ENCODE data around the gene SELPLG. TPM values are rescaled to one million over a fixed set of nuclear protein-coding genes. Genes with fewer than 3 reads are reported as not detected.

The SELPLG gene
- total and polyA plus RNA-seq, 2 experiments from 2014 or later = 0.37 to 1.5 TPM

DNA sequence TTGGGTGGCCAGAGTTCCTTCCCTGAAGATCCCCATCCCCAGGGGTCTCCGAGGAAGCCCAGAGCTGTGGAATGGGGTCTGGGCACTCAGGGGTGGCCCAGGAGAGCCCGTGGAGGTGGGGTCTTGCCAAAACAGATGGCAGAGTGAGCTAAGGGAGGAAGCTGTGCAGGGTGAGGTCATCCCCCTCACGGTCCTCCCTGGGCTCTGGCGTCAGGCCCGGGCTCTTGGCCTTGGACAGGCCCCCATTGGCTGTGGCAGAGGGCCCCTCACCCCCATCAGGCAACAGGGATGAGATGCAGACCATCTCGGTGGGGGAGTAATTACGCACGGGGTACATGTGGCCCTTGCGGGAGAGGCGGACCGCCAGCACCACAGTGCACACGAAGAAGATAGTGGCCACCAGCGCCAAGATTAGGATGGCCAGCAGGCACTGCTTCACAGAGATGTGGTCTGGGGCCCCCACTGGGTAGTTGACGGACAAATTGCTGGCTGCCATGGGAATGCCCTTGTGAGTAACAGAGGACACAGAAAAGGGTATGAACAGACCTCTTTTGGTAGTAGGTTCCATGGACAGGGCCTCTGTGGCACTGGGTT, 10.7 kb downstream of the SELPLG start:
- Histone ChIP-seq H3K4me1 (ENCODE audit: insufficient read depth) (peaks cover 3% of the 10 kb centered on the region), H3K4me3 (no peak overlapping the region), H4K20me1 (ENCODE audit: insufficient read depth, poor library complexity, severe bottlenecking) (no peaks in the 10 kb centered on the region), H3K36me3 (replicated peaks; ENCODE audit: insufficient read depth, low read depth) (no peaks in the 10 kb centered on the region), H3K79me2 (no peaks in the 10 kb centered on the region), H3K4me2 (no peak overlapping the region), H3K27me3 (no peaks in the 10 kb centered on the region), H3K9me3 (ENCODE audit: low read depth) (no peaks in the 10 kb centered on the region), H3K9me2 (replicated peaks; ENCODE audit: insufficient read depth) (no peaks in the 10 kb centered on the region), H3K27ac (no peak overlapping the region), H2AFZ (no peak overlapping the region)
- no peak for DNase-seq (ENCODE audit: low spot score)
- TF ChIP-seq EZH2phosphoT487 (IDR thresholded peaks at IDR 0.05; ENCODE audit: low read depth, severe bottlenecking, unreplicated experiment) (no peak), EZH2 (IDR thresholded peaks at IDR 0.05; ENCODE audit: borderline replicate concordance) (no peak)
- TF ChIP-seq, protein P1, sequence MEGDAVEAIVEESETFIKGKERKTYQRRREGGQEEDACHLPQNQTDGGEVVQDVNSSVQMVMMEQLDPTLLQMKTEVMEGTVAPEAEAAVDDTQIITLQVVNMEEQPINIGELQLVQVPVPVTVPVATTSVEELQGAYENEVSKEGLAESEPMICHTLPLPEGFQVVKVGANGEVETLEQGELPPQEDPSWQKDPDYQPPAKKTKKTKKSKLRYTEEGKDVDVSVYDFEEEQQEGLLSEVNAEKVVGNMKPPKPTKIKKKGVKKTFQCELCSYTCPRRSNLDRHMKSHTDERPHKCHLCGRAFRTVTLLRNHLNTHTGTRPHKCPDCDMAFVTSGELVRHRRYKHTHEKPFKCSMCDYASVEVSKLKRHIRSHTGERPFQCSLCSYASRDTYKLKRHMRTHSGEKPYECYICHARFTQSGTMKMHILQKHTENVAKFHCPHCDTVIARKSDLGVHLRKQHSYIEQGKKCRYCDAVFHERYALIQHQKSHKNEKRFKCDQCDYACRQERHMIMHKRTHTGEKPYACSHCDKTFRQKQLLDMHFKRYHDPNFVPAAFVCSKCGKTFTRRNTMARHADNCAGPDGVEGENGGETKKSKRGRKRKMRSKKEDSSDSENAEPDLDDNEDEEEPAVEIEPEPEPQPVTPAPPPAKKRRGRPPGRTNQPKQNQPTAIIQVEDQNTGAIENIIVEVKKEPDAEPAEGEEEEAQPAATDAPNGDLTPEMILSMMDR (IDR thresholded peaks at IDR 0.05; ENCODE audit: poor library complexity) = no peak
- WGBS (ENCODE audit: low lambda C conversion rate, missing lambda C conversion rate) = 94% methylated on average over 14 of the region's 14 CpGs

DNA sequence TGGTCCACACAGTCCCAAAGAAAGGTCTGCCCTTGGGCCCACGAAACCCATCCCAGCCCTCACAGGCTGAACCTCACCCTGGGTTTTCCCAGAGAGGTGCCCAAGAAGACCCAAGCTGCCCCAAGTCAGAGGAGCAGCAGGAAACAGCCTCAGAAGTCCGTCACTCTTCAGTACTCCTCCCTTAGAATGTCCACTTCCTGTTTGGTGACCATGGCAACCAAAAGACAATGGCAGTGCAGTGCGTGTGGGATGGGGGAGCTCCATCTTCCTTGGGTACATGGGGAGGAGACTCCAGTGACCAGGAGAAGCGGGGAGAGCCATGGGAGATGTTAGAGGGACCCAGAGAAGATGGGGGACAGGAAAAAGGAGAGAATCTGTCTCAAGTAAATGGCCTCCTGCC, 11.3 kb downstream of the SELPLG start:
- Histone ChIP-seq H3K36me3 (replicated peaks; ENCODE audit: insufficient read depth, low read depth) (no peaks in the 10 kb centered on the region), H3K79me2 (no peaks in the 10 kb centered on the region), H2AFZ (no peak overlapping the region), H3K4me2 (no peak overlapping the region), H3K9me3 (ENCODE audit: low read depth) (no peaks in the 10 kb centered on the region), H3K9me2 (replicated peaks; ENCODE audit: insufficient read depth) (no peaks in the 10 kb centered on the region), H3K4me3 (no peak overlapping the region), H4K20me1 (ENCODE audit: insufficient read depth, poor library complexity, severe bottlenecking) (no peaks in the 10 kb centered on the region), H3K27me3 (no peaks in the 10 kb centered on the region), H3K27ac (no peak overlapping the region), H3K4me1 (ENCODE audit: insufficient read depth) (no peaks in the 10 kb centered on the region)
- DNase-seq (ENCODE audit: low spot score) = no peak
- 62% methylated on average over 4 of the region's 4 CpGs for WGBS (ENCODE audit: low lambda C conversion rate, missing lambda C conversion rate)
- TF ChIP-seq EZH2 (IDR thresholded peaks at IDR 0.05; ENCODE audit: borderline replicate concordance) = no peak
- TF ChIP-seq, protein P1 (IDR thresholded peaks at IDR 0.05; ENCODE audit: poor library complexity) = no peak
- TF ChIP-seq EZH2phosphoT487 (IDR thresholded peaks at IDR 0.05; ENCODE audit: low read depth, severe bottlenecking, unreplicated experiment) = no peak

DNA sequence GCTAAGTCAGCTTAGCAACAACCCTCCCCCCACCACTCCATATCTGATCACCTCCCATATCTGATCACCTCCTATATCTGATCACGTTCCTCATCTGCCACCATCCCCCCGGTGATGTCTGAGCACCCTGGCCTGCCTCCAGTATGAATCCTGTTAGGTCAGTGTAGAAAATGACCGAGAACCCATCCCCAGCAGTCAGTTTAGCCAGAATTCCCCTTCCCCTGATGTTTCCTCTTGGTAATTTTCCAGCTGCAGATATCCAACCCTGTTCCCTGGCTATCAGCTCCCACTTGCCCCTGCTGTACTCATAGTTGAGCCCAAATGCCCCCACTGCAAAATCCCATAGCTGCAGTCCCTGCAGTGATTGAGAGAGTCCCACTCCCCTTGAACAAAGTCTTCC, 12.5 kb downstream of the SELPLG start:
- H2AFZ ChIP-seq = no peak overlapping the region
- no peak overlapping the region for H3K4me2 ChIP-seq
- no peaks in the 10 kb centered on the region for H3K9me2 ChIP-seq (replicated peaks; ENCODE audit: insufficient read depth)
- H4K20me1 ChIP-seq (ENCODE audit: insufficient read depth, poor library complexity, severe bottlenecking) = no peaks in the 10 kb centered on the region
- WGBS (ENCODE audit: low lambda C conversion rate, missing lambda C conversion rate) = 80% methylated on average over 3 of the region's 3 CpGs
- H3K9me3 ChIP-seq (ENCODE audit: low read depth) = no peaks in the 10 kb centered on the region
- H3K79me2 ChIP-seq = no peaks in the 10 kb centered on the region
- H3K27ac ChIP-seq = no peak overlapping the region
- no peak for DNase-seq (ENCODE audit: low spot score)
- no peaks in the 10 kb centered on the region for H3K4me1 ChIP-seq (ENCODE audit: insufficient read depth)
- no peak overlapping the region for H3K4me3 ChIP-seq
- TF ChIP-seq EZH2 (IDR thresholded peaks at IDR 0.05; ENCODE audit: borderline replicate concordance) = no peak
- no peaks in the 10 kb centered on the region for H3K36me3 ChIP-seq (replicated peaks; ENCODE audit: insufficient read depth, low read depth)
- no peaks in the 10 kb centered on the region for H3K27me3 ChIP-seq

DNA sequence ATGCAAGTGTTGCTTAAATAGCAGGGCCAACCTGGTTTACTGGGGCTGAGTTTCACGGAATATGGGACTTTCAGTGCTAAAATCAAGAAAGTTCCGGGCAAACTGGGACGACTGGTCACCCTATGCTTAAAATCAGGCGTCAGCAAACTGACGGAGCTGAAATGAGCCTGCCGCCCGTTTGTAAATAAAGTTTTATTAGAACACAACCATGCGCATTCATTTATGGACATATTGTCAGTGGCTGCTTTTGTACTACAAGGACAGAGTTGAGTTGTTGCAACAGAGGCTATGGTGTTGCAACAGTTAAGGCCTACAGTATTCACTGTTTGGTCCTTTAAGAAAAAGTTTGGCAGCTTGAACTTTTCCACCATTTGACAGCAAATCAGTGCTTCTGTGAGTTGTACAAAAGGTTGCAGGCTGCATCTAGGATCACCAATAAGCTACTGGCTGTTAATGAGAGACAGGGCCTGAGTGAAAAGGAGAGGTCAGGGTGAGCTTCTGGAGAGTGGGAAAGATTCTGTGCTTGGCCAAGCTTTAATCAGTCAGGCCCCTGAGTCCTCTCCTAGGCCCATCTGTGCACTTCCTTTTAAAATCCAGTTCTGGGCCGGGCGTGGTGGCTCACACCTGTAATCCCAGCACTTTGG, 13.3 kb downstream of the SELPLG start:
- no peaks in the 10 kb centered on the region for H3K4me1 ChIP-seq (ENCODE audit: insufficient read depth)
- no peak overlapping the region for H2AFZ ChIP-seq
- no peak for DNase-seq (ENCODE audit: low spot score)
- 95% methylated on average over 10 of the region's 10 CpGs for WGBS (ENCODE audit: low lambda C conversion rate, missing lambda C conversion rate)
- no peak overlapping the region for H3K4me3 ChIP-seq
- H3K36me3 ChIP-seq (replicated peaks; ENCODE audit: insufficient read depth, low read depth) = no peaks in the 10 kb centered on the region
- H3K9me2 ChIP-seq (replicated peaks; ENCODE audit: insufficient read depth) = no peaks in the 10 kb centered on the region
- H4K20me1 ChIP-seq (ENCODE audit: insufficient read depth, poor library complexity, severe bottlenecking) = no peaks in the 10 kb centered on the region
- TF ChIP-seq, protein P1 (IDR thresholded peaks at IDR 0.05; ENCODE audit: poor library complexity) = no peak
- TF ChIP-seq EZH2 (IDR thresholded peaks at IDR 0.05; ENCODE audit: borderline replicate concordance) (no peak), EZH2phosphoT487 (IDR thresholded peaks at IDR 0.05; ENCODE audit: low read depth, severe bottlenecking, unreplicated experiment) (no peak)
- no peaks in the 10 kb centered on the region for H3K79me2 ChIP-seq
- no peaks in the 10 kb centered on the region for H3K27me3 ChIP-seq
- no peak overlapping the region for H3K4me2 ChIP-seq
- H3K9me3 ChIP-seq (ENCODE audit: low read depth) = no peaks in the 10 kb centered on the region
- no peak overlapping the region for H3K27ac ChIP-seq

Data from hepatocyte (in vitro differentiated cells).